HepG2 (cell line): ENCODE data around the gene THADA. TPM values are rescaled to one million over a fixed set of nuclear protein-coding genes. Genes with fewer than 3 reads are reported as not detected.

Source experiments
- CERS6 ChIP-seq: sonication (generic); formaldehyde crosslinking; IDR thresholded peaks from 2 replicates; pipeline ENCODE4 v1.5.0; 2020; ENCODE audit warnings: missing genetic modification reagents
- ELF1 ChIP-seq: sonication (generic); formaldehyde crosslinking; IDR thresholded peaks from 2 replicates; pipeline ENCODE4 v1.4.0; 2020; ENCODE audit warnings: missing genetic modification reagents
- FOXK2 ChIP-seq: fragments of 450-650 bp; IDR thresholded peaks from 2 replicates; pipeline ENCODE4 v1.6.1; 2016
- IKZF5 ChIP-seq: IDR thresholded peaks from 2 replicates; pipeline ENCODE4 v1.6.1; 2018; ENCODE audit warnings: missing genetic modification reagents, mild to moderate bottlenecking, missing compliant biosample characterization
- IRF9 ChIP-seq: sonication (generic); formaldehyde crosslinking; IDR thresholded peaks from 2 replicates; pipeline ENCODE4 v1.8.0; 2022; ENCODE audit warnings: missing genetic modification reagents, mild to moderate bottlenecking, borderline replicate concordance
- KLF6 ChIP-seq: IDR thresholded peaks from 2 replicates; pipeline ENCODE4 v1.8.0; 2016; ENCODE audit warnings: missing biosample characterization, missing genetic modification reagents
- NAIF1 ChIP-seq: sonication (generic); formaldehyde crosslinking; IDR thresholded peaks from 2 replicates; pipeline ENCODE4 v1.5.0; 2020; ENCODE audit warnings: mild to moderate bottlenecking, missing genetic modification reagents, borderline replicate concordance
- NFYC ChIP-seq: IDR thresholded peaks from 2 replicates; pipeline ENCODE4 v1.6.1; 2016; ENCODE audit warnings: missing genetic modification reagents, missing compliant biosample characterization
- PHF20 ChIP-seq: sonication (generic); formaldehyde crosslinking; IDR thresholded peaks from 2 replicates; pipeline ENCODE4 v1.5.0; 2020; ENCODE audit warnings: mild to moderate bottlenecking, missing genetic modification reagents
- PRMT3 ChIP-seq: sonication (generic); formaldehyde crosslinking; IDR thresholded peaks from 2 replicates; pipeline ENCODE4 v1.8.1; 2022; ENCODE audit warnings: low read depth, mild to moderate bottlenecking, moderate library complexity, missing genetic modification reagents, borderline replicate concordance
- RBM39 ChIP-seq: fragments of 200-400 bp; formaldehyde crosslinking; IDR thresholded peaks from one replicate; pipeline ENCODE4 v1.6.1; 2018; ENCODE audit warnings: antibody characterized with exemption, mild to moderate bottlenecking, low read depth, low read length; ENCODE audit not compliant: poor library complexity, severe bottlenecking
- TBX3 ChIP-seq: fragments of 450-650 bp; IDR thresholded peaks from 2 replicates; pipeline ENCODE4 v1.6.1; 2017; ENCODE audit warnings: antibody characterized with exemption, mild to moderate bottlenecking, inconsistent platforms, borderline replicate concordance
- THAP7 ChIP-seq: sonication (generic); formaldehyde crosslinking; IDR thresholded peaks from 2 replicates; pipeline ENCODE4 v1.8.1; 2023; ENCODE audit warnings: mild to moderate bottlenecking, missing genetic modification reagents
- TRIM24 ChIP-seq: sonication (generic); formaldehyde crosslinking; IDR thresholded peaks from 2 replicates; pipeline ENCODE4 v1.8.0; 2022; ENCODE audit warnings: mild to moderate bottlenecking, missing genetic modification reagents
- ZC3H4 ChIP-seq: sonication (generic); formaldehyde crosslinking; IDR thresholded peaks from 2 replicates; pipeline ENCODE4 v1.4.0; 2020; ENCODE audit warnings: missing genetic modification reagents, borderline replicate concordance
- ZNF296 ChIP-seq: sonication (generic); formaldehyde crosslinking; conservative IDR thresholded peaks from 2 replicates; pipeline ENCODE4 v1.5.0; 2020; ENCODE audit warnings: mild to moderate bottlenecking, missing genetic modification reagents
- ZNF501 ChIP-seq: sonication (generic); formaldehyde crosslinking; IDR thresholded peaks from 2 replicates; pipeline ENCODE4 v1.5.1; 2020; ENCODE audit warnings: mild to moderate bottlenecking, moderate library complexity, missing genetic modification reagents
- ZNF550 ChIP-seq: sonication (generic); formaldehyde crosslinking; IDR thresholded peaks from 2 replicates; pipeline ENCODE4 v1.4.0; 2020; ENCODE audit warnings: mild to moderate bottlenecking, missing genetic modification reagents, borderline replicate concordance
- ZNF577 ChIP-seq: sonication (generic); formaldehyde crosslinking; IDR thresholded peaks from 2 replicates; pipeline ENCODE4 v1.4.0; 2020; ENCODE audit warnings: mild to moderate bottlenecking, low read depth, missing genetic modification reagents, borderline replicate concordance
- ZNF609 ChIP-seq: sonication (generic); formaldehyde crosslinking; IDR thresholded peaks from 2 replicates; pipeline ENCODE4 v1.4.0; 2020; ENCODE audit warnings: mild to moderate bottlenecking, missing genetic modification reagents, borderline replicate concordance
- ZNF644 ChIP-seq: IDR thresholded peaks from 2 replicates; pipeline ENCODE4 v1.6.1; 2016; ENCODE audit warnings: low read depth
- polyA plus RNA-seq, 8 experiments: library from polyadenylated mRNA; depleted of rRNA in 3 of 8; stranded (reverse) in 7 of 8; unstranded in 1 of 8; fragments of >200 nt; fragmentation: Illumina TruSeq in 4 of 8; extraction: Trizol in 4 of 8; gene quantifications; 2 replicates each; pipeline versions ENCODE4 v1.2.1 to v1.2.3, GENCODE V29; 2011 to 2016; ENCODE audit warnings: low read depth in 4 of 8, missing spikeins in 1 of 8, mixed read lengths in 1 of 8; ENCODE audit not compliant: insufficient read depth in 1 of 8
- total RNA-seq, 5 experiments: library from RNA; depleted of rRNA; stranded (reverse); fragments of >200 nt; fragmentation: Illumina TruSeq; extraction: Trizol; gene quantifications; 2 replicates each; pipeline ENCODE4 v1.2.3, GENCODE V29; 2016; ENCODE audit warnings: low read depth in 1 of 5

The THADA gene
- total and polyA plus RNA-seq, 2 of the 13 experiments (the other 11 are each of a cell fraction or from before 2014, with no cell fraction given), result 12.7 to 21.7 TPM

- TF ChIP-seq ZNF501 (no peak), NAIF1 (CRISPR knock-in tag) (no peak), FOXK2 (peak; percentile 20; the same call in 1 of the 2 replicates), TBX3 (no peak; the same call in 1 of the 2 replicates), ZC3H4 (CRISPR knock-in tag) (no peak), IKZF5 (CRISPR knock-in tag) (peak; percentile 99), CERS6 (no peak), TRIM24 (CRISPR knock-in tag) (no peak), ZNF550 (CRISPR knock-in tag) (no peak), PHF20 (CRISPR knock-in tag) (no peak), RBM39 (no peak), THAP7 (CRISPR knock-in tag) (no peak), ZNF296 (CRISPR knock-in tag) (no peak), ZNF577 (no peak), ZNF644 (CRISPR knock-in tag) (peak; percentile 66; the same call in 1 of the 2 replicates), NFYC (CRISPR knock-in tag) (no peak), ZNF609 (CRISPR knock-in tag) (peak; percentile 97), ELF1 (CRISPR knock-in tag) (peak; percentile 55; the same call in 1 of the 2 replicates), PRMT3 (CRISPR knock-in tag) (no peak), KLF6 (CRISPR knock-in tag) (no peak; the same call in 1 of the 2 replicates), IRF9 (CRISPR knock-in tag) (no peak)
Measured at GRCh38 chr2:43375746-43376522, 219.9 kb downstream of the THADA start (continued).
